ENCODE results near the gene FHAD1.

The FHAD1 gene

DNA sequence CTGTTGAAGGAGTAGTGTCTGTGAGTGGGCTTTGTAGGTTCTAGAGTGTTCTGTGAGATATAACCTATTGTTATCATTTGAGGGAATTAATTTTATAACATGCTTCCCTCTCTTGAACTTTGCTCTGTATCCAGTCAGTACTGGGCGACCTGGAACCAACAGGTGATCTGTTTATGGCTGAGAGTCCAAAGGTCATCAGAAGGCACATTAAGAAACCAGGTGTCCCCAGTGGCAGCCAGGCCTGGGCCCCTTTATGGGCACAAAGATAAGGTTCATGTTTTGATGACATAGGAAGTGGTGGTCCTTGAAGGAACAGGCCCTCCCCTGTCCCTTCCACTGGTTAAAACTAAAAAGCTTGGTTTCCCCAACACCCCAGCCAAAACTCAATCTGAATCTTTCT, 61.1 kb downstream of the FHAD1 start:
- Histone ChIP-seq H3K36me3 (ENCODE audit: control insufficient read depth, insufficient read depth, low read length) (no peaks in the 10 kb centered on the region), H3K27ac (ENCODE audit: low read depth, low read length) (no peak overlapping the region), H3K9ac (ENCODE audit: low read length) (no peak overlapping the region), H3K4me1 (ENCODE audit: control insufficient read depth, insufficient read depth, low read length) (no peaks in the 10 kb centered on the region), H3K4me3 (ENCODE audit: low read length) (no peak overlapping the region), H3K27me3 (ENCODE audit: control insufficient read depth, insufficient read depth, low read length) (no peaks in the 10 kb centered on the region)

DNA sequence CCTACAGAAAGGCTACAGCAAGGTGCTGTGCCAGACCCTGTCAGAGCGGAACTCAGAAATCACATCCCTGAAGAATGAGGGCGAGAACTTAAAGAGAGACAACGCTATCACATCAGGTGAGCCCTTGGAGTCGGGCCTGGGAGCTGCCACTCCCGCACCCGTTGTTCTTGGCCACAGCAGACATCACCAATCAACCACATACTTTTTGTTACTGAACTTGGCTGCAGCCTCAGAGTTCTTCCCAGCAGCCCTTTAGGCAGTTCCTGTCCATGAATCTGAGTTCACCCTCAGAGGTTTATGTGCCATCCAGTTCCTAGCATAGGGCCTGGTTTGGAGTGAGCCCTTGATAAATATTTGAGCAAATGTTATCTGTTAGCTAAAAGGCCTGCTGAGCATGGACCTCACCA, 61.6 kb downstream of the FHAD1 start:
- Histone ChIP-seq H3K4me1 (ENCODE audit: control insufficient read depth, insufficient read depth, low read length) (no peaks in the 10 kb centered on the region), H3K27me3 (ENCODE audit: control insufficient read depth, insufficient read depth, low read length) (no peaks in the 10 kb centered on the region), H3K27ac (ENCODE audit: low read depth, low read length) (no peak overlapping the region), H3K4me3 (ENCODE audit: low read length) (no peak overlapping the region), H3K9ac (ENCODE audit: low read length) (no peak overlapping the region), H3K36me3 (ENCODE audit: control insufficient read depth, insufficient read depth, low read length) (no peaks in the 10 kb centered on the region)

DNA sequence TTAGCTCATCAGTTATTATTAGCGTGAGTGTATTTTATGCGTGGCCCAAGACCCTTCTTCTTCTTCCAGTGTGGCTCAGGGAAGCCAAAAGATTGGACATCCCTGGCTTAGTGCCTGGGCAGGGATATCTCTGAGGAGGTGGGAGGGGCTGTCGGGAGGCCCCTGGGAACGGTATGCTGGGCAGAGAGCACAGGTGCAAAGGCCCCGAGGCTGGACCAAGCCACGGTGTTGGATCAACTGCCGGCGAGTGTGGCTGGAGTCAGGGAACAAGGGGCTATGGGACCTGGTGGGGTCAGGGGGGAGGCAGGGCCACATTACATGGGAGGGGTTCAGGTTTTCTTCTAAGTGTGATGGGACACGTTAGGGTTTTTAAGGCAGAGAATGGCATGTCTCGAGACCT, 62.7 kb downstream of the FHAD1 start:
- H3K9ac ChIP-seq (ENCODE audit: low read length) = no peak overlapping the region
- no peak overlapping the region for H3K4me3 ChIP-seq (ENCODE audit: low read length)
- no peak overlapping the region for H3K27ac ChIP-seq (ENCODE audit: low read depth, low read length)
- H3K27me3 ChIP-seq (ENCODE audit: control insufficient read depth, insufficient read depth, low read length) = no peaks in the 10 kb centered on the region
- no peaks in the 10 kb centered on the region for H3K4me1 ChIP-seq (ENCODE audit: control insufficient read depth, insufficient read depth, low read length)
- H3K36me3 ChIP-seq (ENCODE audit: control insufficient read depth, insufficient read depth, low read length) = no peaks in the 10 kb centered on the region

DNA sequence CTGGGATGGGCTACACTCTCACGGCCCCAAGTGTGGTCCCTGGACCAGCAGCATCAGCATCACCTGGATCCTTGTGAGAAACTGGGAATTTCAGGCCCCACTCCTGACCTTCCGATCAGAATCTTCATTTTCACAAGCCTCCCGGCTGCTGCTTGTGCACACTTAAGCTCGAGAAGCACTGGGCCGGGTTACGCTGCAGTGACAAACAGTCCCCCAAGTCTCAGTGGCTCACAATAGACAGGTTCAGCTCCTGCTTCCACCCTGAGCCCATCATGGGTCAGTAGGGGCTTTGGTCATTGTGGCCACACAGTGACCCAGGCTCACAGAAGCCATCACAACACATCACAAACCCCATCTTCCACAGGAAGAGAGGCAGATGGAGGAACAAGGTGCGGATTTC, 63.5 kb downstream of the FHAD1 start:
- Histone ChIP-seq H3K27ac (ENCODE audit: low read depth, low read length) (no peak overlapping the region), H3K4me3 (ENCODE audit: low read length) (no peak overlapping the region), H3K27me3 (ENCODE audit: control insufficient read depth, insufficient read depth, low read length) (no peaks in the 10 kb centered on the region), H3K9ac (ENCODE audit: low read length) (no peak overlapping the region), H3K36me3 (ENCODE audit: control insufficient read depth, insufficient read depth, low read length) (no peaks in the 10 kb centered on the region), H3K4me1 (ENCODE audit: control insufficient read depth, insufficient read depth, low read length) (no peaks in the 10 kb centered on the region)

DNA sequence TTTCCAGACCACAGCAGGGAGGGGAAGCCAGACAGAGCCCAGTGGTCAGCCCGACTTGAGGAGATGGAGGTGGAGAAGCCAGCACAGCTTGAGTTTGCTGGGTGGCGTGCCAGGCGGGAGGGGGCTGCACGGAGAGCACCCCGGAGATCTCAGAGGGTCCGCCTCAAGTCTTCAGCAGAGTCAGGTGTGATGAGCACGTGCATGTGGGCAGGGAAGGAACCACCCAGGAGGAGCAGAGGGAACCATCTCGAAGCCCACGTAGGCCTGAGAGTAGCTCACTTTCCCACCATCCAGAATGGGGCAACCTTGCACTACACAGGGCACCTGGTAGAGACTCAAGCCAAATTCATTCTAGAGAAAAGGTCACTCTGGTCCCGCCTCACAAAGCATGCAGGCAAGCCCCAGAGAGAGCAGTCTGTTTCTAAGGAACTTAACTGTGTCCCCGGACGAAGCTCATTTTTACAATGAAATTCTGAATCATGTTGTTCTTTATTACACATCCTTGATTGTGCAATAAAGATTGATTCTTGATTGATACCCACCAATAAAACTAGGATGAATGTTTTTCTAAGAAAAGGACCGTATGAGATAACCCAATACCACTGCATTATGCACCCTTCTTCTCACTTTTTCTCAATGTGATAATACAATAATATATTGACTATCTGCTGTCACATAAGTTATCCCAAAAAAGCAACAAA, 64.2 kb downstream of the FHAD1 start:
- Histone ChIP-seq H3K9ac (ENCODE audit: low read length) (no peak overlapping the region), H3K4me3 (ENCODE audit: low read length) (no peak overlapping the region), H3K4me1 (ENCODE audit: control insufficient read depth, insufficient read depth, low read length) (no peaks in the 10 kb centered on the region), H3K27me3 (ENCODE audit: control insufficient read depth, insufficient read depth, low read length) (no peaks in the 10 kb centered on the region), H3K27ac (ENCODE audit: low read depth, low read length) (no peak overlapping the region), H3K36me3 (ENCODE audit: control insufficient read depth, insufficient read depth, low read length) (no peaks in the 10 kb centered on the region)

DNA sequence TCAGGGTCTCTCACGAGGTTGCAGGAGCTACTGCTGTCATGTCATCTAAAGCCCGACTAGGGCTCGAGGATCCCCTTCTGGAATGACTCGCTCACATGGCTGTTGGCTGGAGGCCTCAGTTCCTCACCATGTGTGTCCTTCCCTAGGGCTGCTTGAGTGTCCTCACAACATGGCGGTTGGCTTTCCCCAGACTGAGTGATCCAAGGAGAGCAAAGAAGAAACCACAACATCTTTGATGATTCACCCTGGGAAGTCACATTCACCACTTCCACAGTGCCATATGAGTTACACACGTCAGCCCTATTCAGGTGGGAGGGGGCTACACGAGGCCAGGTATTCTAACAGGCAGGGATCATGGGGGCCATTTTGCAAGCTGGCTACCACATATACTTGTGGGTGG, 64.9 kb downstream of the FHAD1 start:
- H3K4me1 ChIP-seq (ENCODE audit: control insufficient read depth, insufficient read depth, low read length) = no peaks in the 10 kb centered on the region
- no peak overlapping the region for H3K27ac ChIP-seq (ENCODE audit: low read depth, low read length)
- H3K4me3 ChIP-seq (ENCODE audit: low read length) = no peak overlapping the region
- no peaks in the 10 kb centered on the region for H3K36me3 ChIP-seq (ENCODE audit: control insufficient read depth, insufficient read depth, low read length)
- no peak overlapping the region for H3K9ac ChIP-seq (ENCODE audit: low read length)
- no peaks in the 10 kb centered on the region for H3K27me3 ChIP-seq (ENCODE audit: control insufficient read depth, insufficient read depth, low read length)

DNA sequence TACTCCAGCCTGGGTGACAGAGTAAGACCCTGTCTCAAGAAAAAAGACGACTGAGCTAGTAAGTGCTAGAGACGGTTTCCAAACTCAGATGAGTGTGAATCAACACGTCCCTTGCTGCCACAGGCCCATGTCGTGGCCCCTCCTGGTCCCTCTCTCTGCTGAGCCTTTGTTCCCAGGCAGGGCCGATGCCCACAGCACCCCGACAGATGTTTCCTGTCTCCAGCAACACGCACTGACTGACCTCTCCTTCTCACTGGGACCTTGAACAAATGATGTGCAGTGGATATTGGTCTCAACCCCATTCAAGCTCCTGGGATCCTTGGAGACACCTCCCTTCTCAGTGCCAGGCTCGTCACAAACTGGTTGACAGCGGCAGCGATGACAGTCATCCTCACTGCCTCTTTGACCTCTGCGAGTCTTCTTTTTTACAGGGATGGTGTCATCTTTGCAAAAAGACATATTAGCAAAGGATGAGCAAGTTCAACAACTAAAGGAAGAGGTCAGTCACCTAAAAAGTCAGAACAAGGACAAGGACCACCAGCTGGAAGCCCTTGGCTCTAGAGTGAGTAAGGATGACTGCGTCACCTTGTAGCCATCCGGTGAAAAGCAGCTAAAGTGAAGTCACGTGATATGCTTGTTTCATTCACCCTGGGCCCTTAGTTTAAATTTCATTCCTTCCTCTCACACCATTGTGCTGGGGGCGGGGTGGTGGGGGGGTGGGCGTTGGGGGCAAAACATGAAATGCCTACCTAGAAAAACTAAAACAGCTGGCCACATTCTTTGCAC, 65.8 kb downstream of the FHAD1 start:
- no peak overlapping the region for H3K4me3 ChIP-seq (ENCODE audit: low read length)
- no peaks in the 10 kb centered on the region for H3K36me3 ChIP-seq (ENCODE audit: control insufficient read depth, insufficient read depth, low read length)
- no peaks in the 10 kb centered on the region for H3K27me3 ChIP-seq (ENCODE audit: control insufficient read depth, insufficient read depth, low read length)
- H3K9ac ChIP-seq (ENCODE audit: low read length) = no peak overlapping the region
- H3K4me1 ChIP-seq (ENCODE audit: control insufficient read depth, insufficient read depth, low read length) = no peaks in the 10 kb centered on the region
- no peak overlapping the region for H3K27ac ChIP-seq (ENCODE audit: low read depth, low read length)

DNA sequence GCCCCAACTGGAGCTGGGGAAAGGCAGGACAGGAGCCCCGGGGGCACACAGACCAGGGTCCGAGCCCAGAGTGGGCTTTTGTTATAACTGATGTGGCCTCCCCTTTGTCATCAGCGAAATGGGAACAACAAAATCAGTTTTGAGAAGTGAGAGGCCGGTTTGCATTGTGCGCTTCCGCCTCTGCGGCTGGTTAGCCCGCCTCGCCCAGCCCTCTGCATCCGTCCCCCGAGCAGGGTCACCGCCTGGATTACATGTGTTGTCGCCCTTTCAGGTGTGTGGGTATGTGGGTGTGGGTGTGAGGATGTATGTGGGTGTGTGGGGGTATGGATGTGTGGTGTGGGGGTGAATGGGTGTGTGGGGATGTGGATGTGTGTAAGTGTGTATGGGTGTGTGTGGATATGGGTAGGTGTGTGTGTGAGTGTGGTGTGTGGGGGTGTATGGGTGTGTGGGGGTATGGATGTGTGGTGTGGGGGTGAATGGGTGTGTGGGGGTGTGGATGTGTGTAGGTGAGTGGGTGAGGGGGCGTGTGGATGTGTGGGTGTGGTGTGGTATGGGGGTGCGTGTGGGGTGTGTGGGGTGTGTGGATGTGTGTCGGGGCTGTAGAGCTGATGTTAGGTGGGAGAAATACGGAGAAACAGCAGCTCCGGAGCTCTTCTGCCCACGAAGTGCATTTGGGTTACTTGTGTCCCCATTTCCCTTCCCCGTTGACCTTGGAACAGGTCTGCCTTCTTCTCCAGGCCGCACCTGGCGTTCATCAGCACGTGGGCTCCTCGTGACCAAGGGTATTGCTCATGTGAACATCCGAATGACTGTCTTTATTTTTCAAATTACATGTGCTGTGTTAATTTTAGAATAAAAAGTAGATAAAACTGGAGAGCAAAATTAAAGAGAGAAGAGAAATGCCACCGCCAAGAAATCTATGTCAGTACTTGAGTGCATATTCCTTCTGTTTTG, 67.6 kb downstream of the FHAD1 start:
- H3K36me3 ChIP-seq (ENCODE audit: control insufficient read depth, insufficient read depth, low read length) = no peaks in the 10 kb centered on the region
- H3K27me3 ChIP-seq (ENCODE audit: control insufficient read depth, insufficient read depth, low read length) = no peaks in the 10 kb centered on the region
- no peaks in the 10 kb centered on the region for H3K4me1 ChIP-seq (ENCODE audit: control insufficient read depth, insufficient read depth, low read length)
- H3K4me3 ChIP-seq (ENCODE audit: low read length) = no peak overlapping the region
- no peak overlapping the region for H3K27ac ChIP-seq (ENCODE audit: low read depth, low read length)
- H3K9ac ChIP-seq (ENCODE audit: low read length) = no peak overlapping the region

DNA sequence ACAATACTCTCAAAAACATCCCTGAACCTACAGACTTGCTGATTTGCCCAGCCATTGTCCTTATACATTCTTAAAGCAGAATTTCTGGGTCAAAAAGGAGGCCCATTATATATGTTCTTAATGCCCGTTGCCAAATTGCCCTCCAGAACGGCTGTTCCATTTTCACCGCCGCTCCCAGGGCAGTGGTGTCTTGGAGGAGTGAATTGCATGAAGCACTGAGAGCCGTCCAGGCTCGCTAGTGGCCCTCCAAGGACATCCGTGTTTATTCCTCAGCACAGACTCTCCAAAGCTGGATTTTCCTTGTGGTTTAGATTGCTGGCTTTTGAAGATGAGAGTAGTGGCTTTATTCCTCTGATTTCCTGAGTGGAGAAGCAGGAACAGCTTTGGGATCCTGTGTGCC, 68.8 kb downstream of the FHAD1 start:
- no peaks in the 10 kb centered on the region for H3K36me3 ChIP-seq (ENCODE audit: control insufficient read depth, insufficient read depth, low read length)
- no peak overlapping the region for H3K27ac ChIP-seq (ENCODE audit: low read depth, low read length)
- H3K4me3 ChIP-seq (ENCODE audit: low read length) = no peak overlapping the region
- H3K9ac ChIP-seq (ENCODE audit: low read length) = no peak overlapping the region
- H3K4me1 ChIP-seq (ENCODE audit: control insufficient read depth, insufficient read depth, low read length) = no peaks in the 10 kb centered on the region
- H3K27me3 ChIP-seq (ENCODE audit: control insufficient read depth, insufficient read depth, low read length) = no peaks in the 10 kb centered on the region

DNA sequence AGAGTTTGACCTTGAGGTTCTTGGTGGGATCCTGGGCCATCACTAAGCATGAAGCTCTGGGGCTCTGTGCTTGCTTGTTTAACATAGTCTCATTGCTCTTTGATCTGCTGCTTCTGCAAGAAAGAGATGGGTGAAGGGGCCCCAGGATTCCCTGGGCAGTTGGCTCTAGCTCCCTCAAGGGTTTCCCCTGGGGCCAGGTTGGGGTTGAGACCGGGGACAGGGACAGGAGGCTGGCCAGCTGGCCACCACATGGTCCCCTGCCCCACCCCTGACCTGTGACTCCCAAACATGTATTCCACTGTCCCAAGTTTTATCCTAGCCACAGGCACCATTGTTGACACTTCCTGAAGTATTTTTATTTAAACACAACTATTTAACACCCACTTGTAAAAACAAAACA, 69.5 kb downstream of the FHAD1 start:
- H3K27me3 ChIP-seq (ENCODE audit: control insufficient read depth, insufficient read depth, low read length) = no peaks in the 10 kb centered on the region
- no peaks in the 10 kb centered on the region for H3K4me1 ChIP-seq (ENCODE audit: control insufficient read depth, insufficient read depth, low read length)
- no peak overlapping the region for H3K4me3 ChIP-seq (ENCODE audit: low read length)
- no peak overlapping the region for H3K9ac ChIP-seq (ENCODE audit: low read length)
- no peaks in the 10 kb centered on the region for H3K36me3 ChIP-seq (ENCODE audit: control insufficient read depth, insufficient read depth, low read length)
- no peak overlapping the region for H3K27ac ChIP-seq (ENCODE audit: low read depth, low read length)

DNA sequence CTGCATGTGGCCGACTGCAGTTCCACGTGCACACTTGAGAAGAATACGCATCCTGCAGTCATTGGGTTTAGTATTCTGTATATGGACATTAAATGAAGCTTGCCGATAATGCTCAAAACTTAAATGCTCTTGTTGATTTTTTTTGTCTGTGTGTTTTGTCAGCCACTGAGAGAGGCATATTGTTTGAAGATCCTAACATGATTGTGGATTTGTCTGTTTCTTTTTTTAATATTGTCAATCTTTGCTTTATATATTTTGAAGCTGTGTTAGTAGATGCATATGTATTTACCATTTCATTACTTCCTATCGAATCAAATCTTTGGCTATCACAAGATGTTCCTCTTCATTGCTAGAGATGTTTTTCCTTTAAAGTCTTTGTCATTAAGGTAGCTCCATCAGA, 73.2 kb downstream of the FHAD1 start:
- no peaks in the 10 kb centered on the region for H3K36me3 ChIP-seq (ENCODE audit: control insufficient read depth, insufficient read depth, low read length)
- H3K27me3 ChIP-seq (ENCODE audit: control insufficient read depth, insufficient read depth, low read length) = no peaks in the 10 kb centered on the region
- no peak overlapping the region for H3K27ac ChIP-seq (ENCODE audit: low read depth, low read length)
- no peak overlapping the region for H3K4me3 ChIP-seq (ENCODE audit: low read length)
- H3K9ac ChIP-seq (ENCODE audit: low read length) = no peak overlapping the region
- H3K4me1 ChIP-seq (ENCODE audit: control insufficient read depth, insufficient read depth, low read length) = peaks cover 5% of the 10 kb centered on the region

DNA sequence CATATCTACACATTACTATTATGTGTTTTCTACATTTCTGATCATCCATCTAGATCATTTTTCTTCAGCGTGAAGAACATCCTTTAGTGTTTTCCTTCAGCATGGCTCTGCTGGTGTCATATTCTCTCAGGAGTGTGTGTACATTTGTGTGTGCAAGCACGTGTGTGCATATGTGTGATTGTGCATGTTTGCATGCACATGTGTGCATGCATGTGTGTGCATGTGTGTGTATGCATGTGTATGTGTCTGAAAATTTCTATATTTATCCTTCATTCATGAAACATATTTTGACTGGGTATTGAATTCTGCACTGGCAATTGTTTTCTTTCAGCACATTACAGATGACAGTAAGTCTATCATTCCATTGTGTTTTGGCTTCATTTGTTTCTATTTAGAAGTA, 74.6 kb downstream of the FHAD1 start:
- no peak overlapping the region for H3K9ac ChIP-seq (ENCODE audit: low read length)
- no peak overlapping the region for H3K27ac ChIP-seq (ENCODE audit: low read depth, low read length)
- H3K4me3 ChIP-seq (ENCODE audit: low read length) = no peak overlapping the region
- H3K36me3 ChIP-seq (ENCODE audit: control insufficient read depth, insufficient read depth, low read length) = no peaks in the 10 kb centered on the region
- peaks cover 5% of the 10 kb centered on the region for H3K4me1 ChIP-seq (ENCODE audit: control insufficient read depth, insufficient read depth, low read length)
- no peaks in the 10 kb centered on the region for H3K27me3 ChIP-seq (ENCODE audit: control insufficient read depth, insufficient read depth, low read length)

Data from rectal smooth muscle tissue (tissue), 1 donor.